Mononuclear cell (primary cell): ENCODE results near the gene OSBPL7. TPM values are rescaled to one million over a fixed set of nuclear protein-coding genes. Genes with fewer than 3 reads are reported as not detected.
"Not testable (repeated sequence)": the region's sequence is repeated elsewhere in the genome, so short reads cannot be mapped to it uniquely, and the experiment has no call there.

Experiments
- H3K27me3 ChIP-seq: 2 replicates; pipeline ENCODE4 v1.6.0; 2011; ENCODE audit warnings: low read length, control low read depth; ENCODE audit not compliant: insufficient read depth
- H3K4me1 ChIP-seq: 2 replicates; pipeline ENCODE4 v1.5.1; 2011; ENCODE audit warnings: mild to moderate bottlenecking, low read length, control low read depth; ENCODE audit not compliant: insufficient read depth
- H3K4me3 ChIP-seq: 2 replicates; pipeline ENCODE4 v1.5.1; 2011; ENCODE audit warnings: mild to moderate bottlenecking, low read length, moderate library complexity
- H3K9me3 ChIP-seq: 2 replicates; pipeline ENCODE4 v1.5.1; 2011; ENCODE audit warnings: low read depth, mild to moderate bottlenecking, control low read depth, low read length
- total RNA-seq: library from RNA; depleted of rRNA; stranded (reverse); fragments of >200 nt; gene quantifications from one replicate; pipeline ENCODE4 v1.2.3, GENCODE V29; 2012

The OSBPL7 gene
- total RNA-seq, 1 donor: 8.5 TPM

GRCh38 chr17:47785538-47786123, 36.0 kb downstream of the OSBPL7 start:
- Histone ChIP-seq H3K4me3 (no peak overlapping the region), H3K9me3 (no peaks in the 10 kb centered on the region), H3K27me3 (peaks cover 35% of the 10 kb centered on the region), H3K4me1 (peaks cover 11% of the 10 kb centered on the region)

GRCh38 chr17:47781397-47781796, 40.2 kb downstream of the OSBPL7 start:
- Histone ChIP-seq H3K27me3 (peaks cover 17% of the 10 kb centered on the region), H3K4me1 (no peaks in the 10 kb centered on the region), H3K4me3 (no peak overlapping the region), H3K9me3 (no peaks in the 10 kb centered on the region)

GRCh38 chr17:47778184-47778635, 43.4 kb downstream of the OSBPL7 start:
- Histone ChIP-seq H3K9me3 (no peaks in the 10 kb centered on the region), H3K4me3 (no peak overlapping the region), H3K27me3 (peaks cover 12% of the 10 kb centered on the region), H3K4me1 (no peaks in the 10 kb centered on the region)

- Histone ChIP-seq H3K27me3 (peaks cover 12% of the 10 kb centered on the region), H3K9me3 (no peaks in the 10 kb centered on the region), H3K4me1 (no peaks in the 10 kb centered on the region), H3K4me3 (no peak overlapping the region)
These were observed 45.0 kb downstream of the OSBPL7 start for GRCh38 chr17:47776330-47777197.

- H3K4me3 ChIP-seq: no peak overlapping the region
- peaks cover 12% of the 10 kb centered on the region for H3K27me3 ChIP-seq
- no peaks in the 10 kb centered on the region for H3K9me3 ChIP-seq
- H3K4me1 ChIP-seq: no peaks in the 10 kb centered on the region
These were observed 46.5 kb downstream of the OSBPL7 start for GRCh38 chr17:47774987-47775580.

- H3K9me3 ChIP-seq: no peaks in the 10 kb centered on the region
- H3K27me3 ChIP-seq: peaks cover 10% of the 10 kb centered on the region
- H3K4me3 ChIP-seq: no peak overlapping the region
- no peaks in the 10 kb centered on the region for H3K4me1 ChIP-seq
These were observed 47.3 kb downstream of the OSBPL7 start for GRCh38 chr17:47774331-47774730.

- not testable (repeated sequence) for H3K4me3 ChIP-seq, H3K27me3 ChIP-seq, H3K4me1 ChIP-seq, H3K9me3 ChIP-seq
These were observed 47.9 kb downstream of the OSBPL7 start for GRCh38 chr17:47773649-47774048.

- H3K27me3 ChIP-seq: peaks cover 10% of the 10 kb centered on the region
- H3K4me3 ChIP-seq: no peak overlapping the region
- peaks cover 11% of the 10 kb centered on the region for H3K4me1 ChIP-seq
- peaks cover 7% of the 10 kb centered on the region for H3K9me3 ChIP-seq
These were observed 57.5 kb downstream of the OSBPL7 start for GRCh38 chr17:47763913-47764582.

GRCh38 chr17:47762728-47763127, 58.9 kb downstream of the OSBPL7 start:
- peaks cover 10% of the 10 kb centered on the region for H3K27me3 ChIP-seq
- peaks cover 7% of the 10 kb centered on the region for H3K9me3 ChIP-seq
- no peak overlapping the region for H3K4me3 ChIP-seq
- H3K4me1 ChIP-seq: peaks cover 11% of the 10 kb centered on the region

GRCh38 chr17:47760409-47761140, 61.0 kb downstream of the OSBPL7 start:
- Histone ChIP-seq H3K4me3 (no peak overlapping the region), H3K9me3 (peaks cover 7% of the 10 kb centered on the region), H3K4me1 (peaks cover 11% of the 10 kb centered on the region), H3K27me3 (peaks cover 6% of the 10 kb centered on the region)

- Histone ChIP-seq H3K27me3 (no peaks in the 10 kb centered on the region), H3K4me1 (no peaks in the 10 kb centered on the region), H3K9me3 (peaks cover 7% of the 10 kb centered on the region), H3K4me3 (no peak overlapping the region)
These were observed 64.2 kb downstream of the OSBPL7 start for GRCh38 chr17:47757386-47757785.

Other genes with a start within 250 kb of the OSBPL7 start
- 161 TPM for gene KPNB1, start 171.9 kb downstream of the OSBPL7 start, total RNA-seq
- gene TBKBP1, start 127.6 kb downstream of the OSBPL7 start, total RNA-seq: 4.7 TPM
- gene TBX21, start 88.6 kb downstream of the OSBPL7 start, total RNA-seq: 15.7 TPM
- gene MRPL10, start 9.7 kb upstream of the OSBPL7 start, total RNA-seq: 35.2 TPM
- not detected for gene LRRC46, start 9.9 kb upstream of the OSBPL7 start, total RNA-seq
- gene SCRN2, start 19.5 kb upstream of the OSBPL7 start, total RNA-seq: 11.2 TPM
- 0.21 TPM for gene SP6, start 29.4 kb upstream of the OSBPL7 start, total RNA-seq
- 2.5 TPM for gene SP2, start 74.4 kb upstream of the OSBPL7 start, total RNA-seq
- gene PNPO, start 119.8 kb upstream of the OSBPL7 start, total RNA-seq: 6.6 TPM
- gene PRR15L, start 136.1 kb upstream of the OSBPL7 start, total RNA-seq: not detected
- gene CDK5RAP3, start 149.3 kb upstream of the OSBPL7 start, total RNA-seq: 52.3 TPM
- 0.52 TPM for gene COPZ2, start 216.0 kb upstream of the OSBPL7 start, total RNA-seq
- 17.0 TPM for gene NFE2L1, start 226.6 kb upstream of the OSBPL7 start, total RNA-seq